22Rv1 (cell line): ENCODE data around the gene EGFL8.
A peak's percentile ranks its signal among the peaks of the same experiment; 100 is the strongest.
"Not testable (repeated sequence)": the region's sequence is repeated elsewhere in the genome, so short reads cannot be mapped to it uniquely, and the experiment has no call there.

Source experiments
- H3K27ac ChIP-seq: fragments of 450-650 bp; 2 replicates; pipeline ENCODE4 v1.5.1; 2017
- ZFX ChIP-seq: fragments of 450-650 bp; IDR thresholded peaks from 2 replicates; pipeline ENCODE4 v1.6.1; 2017; ENCODE audit warnings: antibody characterized with exemption, borderline replicate concordance
- TF ChIP-seq, protein P1 (sequence below): fragments of 450-650 bp; IDR thresholded peaks from 2 replicates; pipeline ENCODE4 v1.5.1; 2017; ENCODE audit warnings: mild to moderate bottlenecking

EGFL8 gene

DNA sequence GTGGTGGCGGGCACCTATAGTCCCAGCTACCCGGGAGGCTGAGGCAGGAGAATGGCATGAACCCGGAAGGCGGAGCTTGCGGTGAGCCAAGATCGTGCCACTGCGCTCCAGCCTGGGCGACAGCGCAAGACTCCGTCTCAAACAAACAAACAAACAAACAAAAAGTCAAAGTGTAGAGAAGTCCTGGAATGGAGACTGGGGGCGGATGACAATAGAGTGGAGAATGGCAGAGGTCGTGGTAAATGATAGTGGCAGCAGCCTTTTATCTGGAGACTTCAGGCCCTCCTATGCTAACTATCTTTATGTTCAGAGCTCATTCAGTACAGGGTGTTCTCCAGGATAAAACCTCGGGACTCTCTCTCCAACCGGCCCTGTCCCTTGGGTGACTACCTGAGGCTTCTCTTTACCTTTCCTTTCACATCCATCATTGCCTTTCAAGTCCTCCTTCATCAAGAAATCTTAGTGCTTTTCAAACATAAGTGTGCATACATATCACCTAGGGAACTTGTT lies 32.9 kb upstream of the EGFL8 start:
- TF ChIP-seq ZFX = no peak
- TF ChIP-seq, protein P1, sequence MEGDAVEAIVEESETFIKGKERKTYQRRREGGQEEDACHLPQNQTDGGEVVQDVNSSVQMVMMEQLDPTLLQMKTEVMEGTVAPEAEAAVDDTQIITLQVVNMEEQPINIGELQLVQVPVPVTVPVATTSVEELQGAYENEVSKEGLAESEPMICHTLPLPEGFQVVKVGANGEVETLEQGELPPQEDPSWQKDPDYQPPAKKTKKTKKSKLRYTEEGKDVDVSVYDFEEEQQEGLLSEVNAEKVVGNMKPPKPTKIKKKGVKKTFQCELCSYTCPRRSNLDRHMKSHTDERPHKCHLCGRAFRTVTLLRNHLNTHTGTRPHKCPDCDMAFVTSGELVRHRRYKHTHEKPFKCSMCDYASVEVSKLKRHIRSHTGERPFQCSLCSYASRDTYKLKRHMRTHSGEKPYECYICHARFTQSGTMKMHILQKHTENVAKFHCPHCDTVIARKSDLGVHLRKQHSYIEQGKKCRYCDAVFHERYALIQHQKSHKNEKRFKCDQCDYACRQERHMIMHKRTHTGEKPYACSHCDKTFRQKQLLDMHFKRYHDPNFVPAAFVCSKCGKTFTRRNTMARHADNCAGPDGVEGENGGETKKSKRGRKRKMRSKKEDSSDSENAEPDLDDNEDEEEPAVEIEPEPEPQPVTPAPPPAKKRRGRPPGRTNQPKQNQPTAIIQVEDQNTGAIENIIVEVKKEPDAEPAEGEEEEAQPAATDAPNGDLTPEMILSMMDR = no peak
- peak overlapping the region; percentile 86 for H3K27ac ChIP-seq

DNA sequence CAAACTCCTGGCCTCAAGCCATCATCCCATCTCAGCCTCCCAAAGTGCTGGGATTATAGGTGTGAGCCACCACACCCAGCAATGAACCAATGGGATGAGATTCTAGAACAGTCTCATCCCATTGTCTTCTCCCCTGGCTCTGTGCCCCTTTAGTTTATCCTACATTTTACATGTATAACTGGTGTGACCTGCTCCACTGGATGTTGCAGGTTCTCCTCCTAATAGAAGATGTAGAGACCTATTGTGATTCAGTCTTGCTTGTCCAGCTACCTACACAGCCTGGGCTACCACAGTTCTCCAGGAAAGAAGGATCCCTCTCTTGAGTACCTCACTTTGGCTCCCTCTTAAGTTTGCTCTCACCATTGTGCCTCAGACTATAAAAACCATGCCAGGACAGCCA lies 32.3 kb upstream of the EGFL8 start:
- peak overlapping the region; percentile 86 for H3K27ac ChIP-seq
- TF ChIP-seq ZFX = no peak
- TF ChIP-seq, protein P1 = no peak

DNA sequence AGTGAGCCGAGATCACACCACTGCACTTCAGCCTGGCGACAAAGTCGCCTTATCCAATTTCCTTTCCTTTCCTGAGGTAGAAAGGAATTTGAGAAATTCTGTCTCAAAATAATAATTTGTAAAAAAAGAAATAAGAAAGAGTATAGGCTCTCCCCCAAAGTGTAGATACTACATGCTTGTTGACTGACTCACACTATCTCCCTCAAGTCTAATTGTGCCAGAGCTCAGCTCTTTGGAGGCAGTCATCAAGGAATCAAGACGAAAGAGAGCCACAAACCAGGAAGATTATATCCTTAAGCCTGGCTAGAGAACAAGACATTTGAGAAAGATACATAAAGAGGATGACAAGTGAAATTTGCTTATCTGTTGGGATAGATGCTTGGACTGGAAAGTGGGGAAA lies 30.6 kb upstream of the EGFL8 start:
- TF ChIP-seq ZFX = no peak
- TF ChIP-seq, protein P1 = no peak
- no peak overlapping the region for H3K27ac ChIP-seq

DNA sequence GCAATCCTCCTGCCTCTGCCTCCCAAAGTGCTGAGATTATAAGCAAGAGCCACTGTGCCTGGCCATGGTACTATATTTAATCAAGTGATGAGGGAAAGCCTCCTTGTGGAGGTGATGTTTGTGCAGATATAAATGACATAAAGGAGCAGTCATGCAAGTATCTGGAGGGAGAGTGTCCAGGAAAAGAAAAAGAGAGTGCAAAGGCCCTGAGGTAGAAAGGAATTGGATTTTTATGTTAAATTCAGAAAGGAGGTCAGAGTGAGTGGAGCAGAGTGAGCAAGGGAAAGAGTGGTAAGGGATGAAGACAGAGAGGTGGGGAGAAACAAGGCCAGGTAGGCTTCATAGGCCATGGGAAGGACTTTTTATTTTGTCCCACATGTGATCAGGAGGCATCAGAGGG lies 26.9 kb upstream of the EGFL8 start:
- H3K27ac ChIP-seq = no peak overlapping the region
- TF ChIP-seq, protein P1 = no peak
- TF ChIP-seq ZFX = no peak

DNA sequence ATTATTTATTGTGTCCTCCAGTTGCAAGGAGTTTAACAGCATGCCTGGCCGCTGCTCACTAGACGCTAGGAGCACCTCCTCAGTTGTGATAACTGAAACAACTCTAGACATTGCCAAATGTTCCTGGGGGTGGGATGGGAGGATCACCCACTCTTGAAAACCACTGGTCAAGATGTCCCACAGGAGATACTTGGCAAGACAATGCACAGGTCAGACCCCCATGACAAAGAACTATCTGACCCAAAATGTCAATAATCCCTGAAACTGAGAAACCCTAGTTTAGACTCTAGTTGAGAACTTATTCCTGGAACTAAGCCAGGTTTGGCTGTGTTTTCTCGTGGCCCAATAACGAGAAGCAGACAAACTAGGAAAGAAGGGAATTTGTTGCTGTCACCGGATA lies 24.8 kb upstream of the EGFL8 start:
- H3K27ac ChIP-seq = no peak overlapping the region
- no peak for TF ChIP-seq ZFX
- TF ChIP-seq, protein P1 = no peak

DNA sequence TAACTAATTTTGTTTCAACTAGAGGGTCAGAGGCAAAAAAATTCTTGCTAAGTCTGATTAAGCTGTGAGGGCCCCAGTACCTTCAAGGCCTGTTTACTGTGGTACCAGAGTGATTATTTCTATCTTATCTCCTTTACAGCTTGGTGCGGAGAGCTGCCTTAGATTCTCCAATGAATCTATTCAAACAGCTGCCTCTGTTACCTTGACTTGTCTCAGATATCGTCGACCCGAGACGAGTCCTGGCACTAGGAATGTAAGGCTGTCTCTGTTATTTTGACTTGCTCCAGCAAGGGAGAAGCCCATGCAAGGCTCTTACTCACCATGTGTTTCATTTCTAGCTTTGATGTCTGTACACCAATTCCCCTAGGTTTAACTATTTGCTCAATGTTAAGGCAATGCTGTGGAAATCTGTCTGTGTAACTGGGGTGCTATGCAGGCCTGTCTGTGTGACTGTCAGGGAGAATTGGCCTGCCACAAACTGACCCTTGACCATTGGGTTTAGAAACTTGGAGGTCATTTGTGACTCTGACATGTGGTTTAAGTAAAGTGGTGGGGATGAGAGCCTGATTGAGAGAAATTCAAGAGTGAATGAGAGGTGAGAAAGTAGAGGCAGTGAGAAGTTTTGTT lies 23.9 kb upstream of the EGFL8 start:
- TF ChIP-seq, protein P1 = no peak
- no peak for TF ChIP-seq ZFX
- no peak overlapping the region for H3K27ac ChIP-seq

DNA sequence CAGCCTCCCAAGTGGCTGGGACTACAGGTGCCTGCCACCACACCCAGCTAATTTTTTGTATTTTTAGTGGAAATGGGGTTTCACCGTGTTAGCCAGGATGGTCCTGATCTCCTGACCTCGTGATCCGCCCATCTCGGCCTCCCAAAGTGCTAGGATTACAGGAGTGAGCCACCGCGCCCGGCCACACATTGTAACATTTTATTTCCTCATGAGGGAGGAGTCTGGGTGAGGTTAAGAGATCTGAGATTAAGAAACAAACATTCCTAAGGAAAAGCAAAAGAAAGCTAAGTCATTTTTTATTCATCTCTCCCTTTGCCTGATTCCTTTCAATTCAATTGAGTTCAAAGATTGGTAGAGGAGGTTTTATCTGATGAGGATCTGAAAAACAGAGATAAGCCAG lies 20.2 kb upstream of the EGFL8 start:
- H3K27ac ChIP-seq = not testable (repeated sequence)

DNA sequence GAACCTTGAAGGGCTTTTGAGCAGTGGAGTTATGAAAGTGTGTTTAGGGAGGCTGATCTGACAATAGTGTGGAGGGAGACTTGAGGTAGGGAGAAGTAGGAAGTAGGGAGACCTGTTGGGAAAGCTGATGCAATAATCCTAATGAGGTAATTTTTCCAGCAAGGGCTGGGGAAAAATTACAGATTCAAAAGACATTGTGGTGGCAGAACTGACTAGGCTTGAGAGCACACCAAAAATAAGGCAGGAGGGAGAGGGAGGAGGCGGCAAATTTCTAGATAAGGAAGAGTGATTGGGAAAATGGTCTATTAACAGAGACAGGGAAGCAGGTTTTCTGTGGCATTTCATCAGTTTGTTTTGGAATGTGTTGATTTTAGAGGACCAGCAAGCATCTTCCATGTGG lies 18.1 kb upstream of the EGFL8 start:
- TF ChIP-seq, protein P1 = no peak
- no peak for TF ChIP-seq ZFX
- H3K27ac ChIP-seq = no peak overlapping the region
